SU-DHL-6 (cell line): ENCODE data around the gene RITA1.

Experiments used
- CTCF ChIP-seq: fragments of 200-600 bp; sonication (generic); IDR thresholded peaks from one replicate; pipeline ENCODE4 v1.5.1; 2017; ENCODE audit warnings: antibody characterized with exemption, mild to moderate bottlenecking, low read length, moderate library complexity; ENCODE audit not compliant: insufficient read depth, poor library complexity, severe bottlenecking
- EZH2phosphoT487 ChIP-seq: fragments of 200-600 bp; sonication (generic), shearing (Covaris generic); conservative IDR thresholded peaks from 2 replicates; pipeline ENCODE4 v1.6.1; 2018; ENCODE audit warnings: mild to moderate bottlenecking, antibody characterized with exemption, low read length, moderate library complexity, mixed read lengths

DNA sequence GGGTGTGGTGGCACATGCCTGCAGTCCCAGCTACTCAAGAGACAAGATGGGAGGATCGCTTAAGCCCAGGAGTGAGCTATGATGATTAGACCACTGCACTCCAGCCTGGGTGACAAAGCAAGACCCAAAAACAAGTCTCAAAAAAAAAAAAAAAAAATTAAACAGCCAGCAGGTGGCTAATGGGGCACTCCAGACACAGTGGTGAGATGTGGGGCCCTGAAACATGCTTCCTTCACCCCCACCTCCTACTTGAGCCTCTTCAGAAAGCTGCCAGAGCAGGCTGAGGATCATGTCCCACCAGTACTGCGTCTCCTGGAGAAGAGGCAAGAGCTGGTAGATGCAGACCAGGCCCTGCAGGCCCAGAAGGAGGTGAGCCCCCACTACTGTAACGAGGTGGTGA is 33.9 kb upstream of the RITA1 start:
- TF ChIP-seq CTCF = no peak
- no peak for TF ChIP-seq EZH2phosphoT487
